ENCODE data around the gene CHRNA4. TPM values are rescaled to one million over a fixed set of nuclear protein-coding genes. Genes with fewer than 3 reads are reported as not detected.

The CHRNA4 gene
- total and polyA plus RNA-seq, 9 of the 15 experiments (the other 6 are each of a cell fraction or from before 2014, with no cell fraction given): not detected

GRCh38 chr20:63337786-63338420, 23.2 kb downstream of the CHRNA4 start:
- no peak for TF ChIP-seq ZNF253 (CRISPR knock-in tag; conservative IDR thresholded peaks at IDR 0.05)
- no peak for TF ChIP-seq DEAF1 (CRISPR knock-in tag; IDR thresholded peaks at IDR 0.05)
- TF ChIP-seq ZBTB1 (CRISPR knock-in tag; IDR thresholded peaks at IDR 0.05; ENCODE audit: borderline replicate concordance, low read depth): no peak
- no peak for TF ChIP-seq HNRNPUL1 (IDR thresholded peaks at IDR 0.05; ENCODE audit: low read length)
- TF ChIP-seq HNRNPLL (IDR thresholded peaks at IDR 0.05; ENCODE audit: low read depth, low read length, poor library complexity, severe bottlenecking): no peak
- TF ChIP-seq ETV6 (IDR thresholded peaks at IDR 0.05; ENCODE audit: borderline replicate concordance in 1 of 2, low read depth in 2 of 2, low read length in 1 of 2): no peak
- TF ChIP-seq ETV6 (CRISPR knock-in tag; IDR thresholded peaks at IDR 0.05; ENCODE audit: borderline replicate concordance): no peak
- no peak for TF ChIP-seq POLR3A (IDR thresholded peaks at IDR 0.05; ENCODE audit: borderline replicate concordance, extremely low read depth, insufficient read depth, insufficient read length)
- TF ChIP-seq SNAPC5 (CRISPR knock-in tag; IDR thresholded peaks at IDR 0.05): no peak
- intact Hi-C loops (cut with micrococcal nuclease): no loop called here

More at GRCh38 chr20:63337786-63338420, 23.2 kb downstream of the CHRNA4 start:
- Histone ChIP-seq H3K9me1 (ENCODE audit: control insufficient read depth, insufficient read depth, low read length) (no peaks in the 10 kb centered on the region), H3K4me3 (no peak overlapping the region), H3K4me2 (ENCODE audit: insufficient read depth, low read length) (no peak overlapping the region), H3K4me1 (replicated peaks in 1 of 2; ENCODE audit: control insufficient read depth in 2 of 2, insufficient read depth in 2 of 2, low read length in 2 of 2) (peaks cover 0 to 8% of the 10 kb centered on the region in 2 experiments; a peak in 1 of 5 replicates), H3K9me3 (replicated peaks; ENCODE audit: control insufficient read depth, insufficient read depth, low read depth, low read length) (peaks cover 9% of the 10 kb centered on the region; the same call in 1 of the 2 replicates), H3K79me2 (ENCODE audit: control insufficient read depth, insufficient read depth, low read length) (no peaks in the 10 kb centered on the region), H3K36me3 (ENCODE audit: control insufficient read depth, insufficient read depth, low read length) (no peaks in the 10 kb centered on the region), H3K9ac (ENCODE audit: insufficient read depth in 1 of 2, low read depth in 2 of 2, low read length in 2 of 2) (no peak overlapping the region), H3K27ac (ENCODE audit: extremely low read depth, low read depth, low read length) (no peak overlapping the region), H4K20me1 (replicated peaks; ENCODE audit: control insufficient read depth, insufficient read depth, low read length) (no peaks in the 10 kb centered on the region), H3K27me3 (ENCODE audit: control insufficient read depth in 2 of 2, insufficient read depth in 2 of 2, low read length in 2 of 2) (peaks cover 15 to 43% of the 10 kb centered on the region in 2 experiments; a peak in 4 of 5 replicates), H2AFZ (ENCODE audit: low read depth, low read length) (no peak overlapping the region)
- ChIA-PET CTCF (ENCODE audit: low intra/inter-chr PET ratio) (no interaction called here), POLR2A (no interaction called here)
- 7% methylated on average over 12 of the region's 12 CpGs for WGBS (ENCODE audit: insufficient coverage, low coverage, missing lambda C conversion rate)
- DNase-seq (ENCODE audit: extremely low read depth in 1 of 4, low spot score in 3 of 4) (no peak), FAIRE-seq (no peak), ATAC-seq (no peak)
- BruUV-seq (replicated peaks): no TSS peak
- in situ Hi-C loops (cut with MboI): no loop called here

Measured in K562 (cell line).